ENCODE results near the gene BEST4. TPM values are rescaled to one million over a fixed set of nuclear protein-coding genes. Genes with fewer than 3 reads are reported as not detected.
A peak's percentile ranks its signal among the peaks of the same experiment; 100 is the strongest.

BEST4 gene
- total and polyA plus RNA-seq, 2 of the 13 experiments (the other 11 are each of a cell fraction or from before 2014, with no cell fraction given), result 0.77 to 1.4 TPM

DNA sequence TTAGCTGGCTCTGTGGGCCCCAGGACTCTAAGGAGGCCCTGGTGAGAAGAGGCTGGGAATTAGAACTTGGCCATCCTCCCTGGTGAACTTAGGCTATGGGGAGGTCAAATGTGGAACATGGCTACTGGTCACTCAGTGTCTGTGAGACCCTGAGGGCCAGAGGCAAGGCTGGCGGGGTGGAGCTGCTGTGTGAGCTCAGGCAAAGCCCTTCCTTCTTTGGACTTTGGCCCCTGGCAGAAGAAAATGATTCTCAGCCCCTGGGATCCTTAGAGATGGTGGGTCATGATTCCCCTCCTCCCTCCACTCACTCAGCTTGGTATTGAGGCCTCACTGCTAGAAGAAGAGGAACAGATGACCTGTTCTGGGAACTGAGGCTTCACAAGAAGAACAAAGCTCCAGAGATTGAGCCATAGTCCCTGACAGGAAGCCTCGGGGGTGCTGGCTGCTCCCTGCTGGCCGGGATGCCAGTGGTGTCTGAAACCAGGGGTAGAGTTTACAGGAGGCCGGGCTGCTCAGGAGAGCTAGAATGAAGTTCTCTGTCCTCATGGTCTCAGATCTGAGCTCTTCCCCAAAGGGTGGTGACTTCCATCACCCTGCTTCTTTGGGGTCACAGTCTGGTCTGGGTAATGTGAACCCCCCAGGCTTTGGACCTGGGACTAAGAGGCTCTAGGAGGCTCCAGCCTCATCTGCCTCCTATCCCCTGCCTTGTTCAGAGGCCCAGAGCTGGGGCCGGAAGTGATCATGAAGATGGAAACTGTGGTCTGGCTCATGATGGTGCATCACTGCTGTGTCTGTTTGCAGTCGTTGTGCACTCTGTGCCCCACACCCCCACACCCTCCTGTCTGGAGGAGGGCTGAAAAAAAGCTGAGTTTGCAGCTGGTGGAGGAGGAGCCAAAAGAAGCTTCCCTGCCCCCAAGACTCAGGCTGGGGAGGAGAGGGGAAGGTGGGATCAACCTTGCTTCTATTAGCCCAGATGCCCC lies 21.3 kb upstream of the BEST4 start (continued):
- TF ChIP-seq ZFP91 (CRISPR knock-in tag; IDR thresholded peaks at IDR 0.05; ENCODE audit: borderline replicate concordance) (no peak), HOXA3 (CRISPR knock-in tag; IDR thresholded peaks at IDR 0.05) (peak; percentile 32; the same call in 1 of the 2 replicates), NRL (CRISPR knock-in tag; IDR thresholded peaks at IDR 0.05; ENCODE audit: borderline replicate concordance) (no peak), ZNF282 (IDR thresholded peaks at IDR 0.05; ENCODE audit: partially characterized antibody) (no peak), KMT2A (CRISPR knock-in tag; IDR thresholded peaks at IDR 0.05) (no peak), MYC (CRISPR knock-in tag; IDR thresholded peaks at IDR 0.05; ENCODE audit: borderline replicate concordance) (no peak), TBP (CRISPR knock-in tag; IDR thresholded peaks at IDR 0.05) (no peak), TEF (CRISPR knock-in tag; IDR thresholded peaks at IDR 0.05) (no peak), ZNF768 (CRISPR knock-in tag; IDR thresholded peaks at IDR 0.05) (no peak), ZNF598 (CRISPR knock-in tag; IDR thresholded peaks at IDR 0.05; ENCODE audit: borderline replicate concordance) (peak; percentile 6; the same call in 1 of the 2 replicates), KDM5A (IDR thresholded peaks at IDR 0.05; ENCODE audit: borderline replicate concordance, low read length) (no peak), ZFP90 (CRISPR knock-in tag; IDR thresholded peaks at IDR 0.05; ENCODE audit: borderline replicate concordance) (0 out of 2 replicates have a peak, but pooled peaks have one; percentile 59), PLRG1 (conservative IDR thresholded peaks at IDR 0.05) (no peak)
- TF ChIP-seq, protein P1, sequence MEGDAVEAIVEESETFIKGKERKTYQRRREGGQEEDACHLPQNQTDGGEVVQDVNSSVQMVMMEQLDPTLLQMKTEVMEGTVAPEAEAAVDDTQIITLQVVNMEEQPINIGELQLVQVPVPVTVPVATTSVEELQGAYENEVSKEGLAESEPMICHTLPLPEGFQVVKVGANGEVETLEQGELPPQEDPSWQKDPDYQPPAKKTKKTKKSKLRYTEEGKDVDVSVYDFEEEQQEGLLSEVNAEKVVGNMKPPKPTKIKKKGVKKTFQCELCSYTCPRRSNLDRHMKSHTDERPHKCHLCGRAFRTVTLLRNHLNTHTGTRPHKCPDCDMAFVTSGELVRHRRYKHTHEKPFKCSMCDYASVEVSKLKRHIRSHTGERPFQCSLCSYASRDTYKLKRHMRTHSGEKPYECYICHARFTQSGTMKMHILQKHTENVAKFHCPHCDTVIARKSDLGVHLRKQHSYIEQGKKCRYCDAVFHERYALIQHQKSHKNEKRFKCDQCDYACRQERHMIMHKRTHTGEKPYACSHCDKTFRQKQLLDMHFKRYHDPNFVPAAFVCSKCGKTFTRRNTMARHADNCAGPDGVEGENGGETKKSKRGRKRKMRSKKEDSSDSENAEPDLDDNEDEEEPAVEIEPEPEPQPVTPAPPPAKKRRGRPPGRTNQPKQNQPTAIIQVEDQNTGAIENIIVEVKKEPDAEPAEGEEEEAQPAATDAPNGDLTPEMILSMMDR (CRISPR knock-in tag; IDR thresholded peaks at IDR 0.05), result peak; percentile 46
- TF ChIP-seq, protein P2, sequence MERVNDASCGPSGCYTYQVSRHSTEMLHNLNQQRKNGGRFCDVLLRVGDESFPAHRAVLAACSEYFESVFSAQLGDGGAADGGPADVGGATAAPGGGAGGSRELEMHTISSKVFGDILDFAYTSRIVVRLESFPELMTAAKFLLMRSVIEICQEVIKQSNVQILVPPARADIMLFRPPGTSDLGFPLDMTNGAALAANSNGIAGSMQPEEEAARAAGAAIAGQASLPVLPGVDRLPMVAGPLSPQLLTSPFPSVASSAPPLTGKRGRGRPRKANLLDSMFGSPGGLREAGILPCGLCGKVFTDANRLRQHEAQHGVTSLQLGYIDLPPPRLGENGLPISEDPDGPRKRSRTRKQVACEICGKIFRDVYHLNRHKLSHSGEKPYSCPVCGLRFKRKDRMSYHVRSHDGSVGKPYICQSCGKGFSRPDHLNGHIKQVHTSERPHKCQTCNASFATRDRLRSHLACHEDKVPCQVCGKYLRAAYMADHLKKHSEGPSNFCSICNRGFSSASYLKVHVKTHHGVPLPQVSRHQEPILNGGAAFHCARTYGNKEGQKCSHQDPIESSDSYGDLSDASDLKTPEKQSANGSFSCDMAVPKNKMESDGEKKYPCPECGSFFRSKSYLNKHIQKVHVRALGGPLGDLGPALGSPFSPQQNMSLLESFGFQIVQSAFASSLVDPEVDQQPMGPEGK (CRISPR knock-in tag; IDR thresholded peaks at IDR 0.05), result peak; percentile 52
- TF ChIP-seq, protein P3, sequence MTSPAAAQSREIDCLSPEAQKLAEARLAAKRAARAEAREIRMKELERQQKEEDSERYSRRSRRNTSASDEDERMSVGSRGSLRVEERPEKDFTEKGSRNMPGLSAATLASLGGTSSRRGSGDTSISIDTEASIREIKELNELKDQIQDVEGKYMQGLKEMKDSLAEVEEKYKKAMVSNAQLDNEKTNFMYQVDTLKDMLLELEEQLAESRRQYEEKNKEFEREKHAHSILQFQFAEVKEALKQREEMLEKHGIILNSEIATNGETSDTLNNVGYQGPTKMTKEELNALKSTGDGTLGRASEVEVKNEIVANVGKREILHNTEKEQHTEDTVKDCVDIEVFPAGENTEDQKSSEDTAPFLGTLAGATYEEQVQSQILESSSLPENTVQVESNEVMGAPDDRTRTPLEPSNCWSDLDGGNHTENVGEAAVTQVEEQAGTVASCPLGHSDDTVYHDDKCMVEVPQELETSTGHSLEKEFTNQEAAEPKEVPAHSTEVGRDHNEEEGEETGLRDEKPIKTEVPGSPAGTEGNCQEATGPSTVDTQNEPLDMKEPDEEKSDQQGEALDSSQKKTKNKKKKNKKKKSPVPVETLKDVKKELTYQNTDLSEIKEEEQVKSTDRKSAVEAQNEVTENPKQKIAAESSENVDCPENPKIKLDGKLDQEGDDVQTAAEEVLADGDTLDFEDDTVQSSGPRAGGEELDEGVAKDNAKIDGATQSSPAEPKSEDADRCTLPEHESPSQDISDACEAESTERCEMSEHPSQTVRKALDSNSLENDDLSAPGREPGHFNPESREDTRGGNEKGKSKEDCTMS (CRISPR knock-in tag; conservative IDR thresholded peaks at IDR 0.05), result no peak
- TF ChIP-seq, protein P4, sequence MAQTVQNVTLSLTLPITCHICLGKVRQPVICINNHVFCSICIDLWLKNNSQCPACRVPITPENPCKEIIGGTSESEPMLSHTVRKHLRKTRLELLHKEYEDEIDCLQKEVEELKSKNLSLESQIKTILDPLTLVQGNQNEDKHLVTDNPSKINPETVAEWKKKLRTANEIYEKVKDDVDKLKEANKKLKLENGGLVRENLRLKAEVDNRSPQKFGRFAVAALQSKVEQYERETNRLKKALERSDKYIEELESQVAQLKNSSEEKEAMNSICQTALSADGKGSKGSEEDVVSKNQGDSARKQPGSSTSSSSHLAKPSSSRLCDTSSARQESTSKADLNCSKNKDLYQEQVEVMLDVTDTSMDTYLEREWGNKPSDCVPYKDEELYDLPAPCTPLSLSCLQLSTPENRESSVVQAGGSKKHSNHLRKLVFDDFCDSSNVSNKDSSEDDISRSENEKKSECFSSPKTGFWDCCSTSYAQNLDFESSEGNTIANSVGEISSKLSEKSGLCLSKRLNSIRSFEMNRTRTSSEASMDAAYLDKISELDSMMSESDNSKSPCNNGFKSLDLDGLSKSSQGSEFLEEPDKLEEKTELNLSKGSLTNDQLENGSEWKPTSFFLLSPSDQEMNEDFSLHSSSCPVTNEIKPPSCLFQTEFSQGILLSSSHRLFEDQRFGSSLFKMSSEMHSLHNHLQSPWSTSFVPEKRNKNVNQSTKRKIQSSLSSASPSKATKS (CRISPR knock-in tag; IDR thresholded peaks at IDR 0.05), result no peak

All from HepG2 (cell line).